RWPE2 (cell line): ENCODE measurements around the gene CHST12.

Source experiments
- ATAC-seq: fragments of 200-7000 bp; cut with Tn5 transposase; 3 replicates; pipeline ENCODE4 v1.9.1; 2021; ENCODE audit warnings: low read depth
- DNase-seq: peaks from one replicate; pipeline ENCODE4 v3.0.0-alpha.2; 2020; ENCODE audit warnings: low spot score
- H3K27ac ChIP-seq: fragments of 450-650 bp; 2 replicates; pipeline ENCODE4 v1.5.1; 2017; ENCODE audit warnings: mild to moderate bottlenecking; ENCODE audit not compliant: poor library complexity, severe bottlenecking
- H3K27me3 ChIP-seq: fragments of 250-450 bp; sonication (Bioruptor Pico); 2 replicates; pipeline ENCODE4 v1.5.1; 2021; ENCODE audit warnings: mild to moderate bottlenecking, moderate library complexity; ENCODE audit not compliant: insufficient read depth, poor library complexity, severe bottlenecking
- H3K36me3 ChIP-seq: fragments of 250-450 bp; sonication (Bioruptor Pico); 2 replicates; pipeline ENCODE4 v1.5.1; 2020; ENCODE audit warnings: low read depth, mild to moderate bottlenecking, moderate library complexity
- H3K4me1 ChIP-seq: fragments of 250-450 bp; sonication (Bioruptor Pico); 2 replicates; pipeline ENCODE4 v1.5.1; 2021; ENCODE audit warnings: mild to moderate bottlenecking, moderate library complexity; ENCODE audit not compliant: insufficient read depth, poor library complexity, severe bottlenecking
- H3K4me3 ChIP-seq: fragments of 250-450 bp; sonication (Bioruptor Pico); 2 replicates; pipeline ENCODE4 v1.5.1; 2021; ENCODE audit warnings: mild to moderate bottlenecking, moderate library complexity; ENCODE audit not compliant: severe bottlenecking
- H3K9me3 ChIP-seq: fragments of 250-450 bp; sonication (Bioruptor Pico); 2 replicates; pipeline ENCODE4 v1.5.1; 2021; ENCODE audit warnings: mild to moderate bottlenecking, moderate library complexity; ENCODE audit not compliant: severe bottlenecking
- CTCF ChIP-seq: fragments of 450-650 bp; IDR thresholded peaks from one replicate; pipeline ENCODE4 v1.5.1; 2017; ENCODE audit warnings: mild to moderate bottlenecking, moderate library complexity; ENCODE audit not compliant: poor library complexity, severe bottlenecking

CHST12 gene

GRCh38 chr7:2403014-2403717 lies at the start of gene CHST12:
CHST12 (plus strand) TSS chr7:2403611; CDS start chr7:2432640, 29,029 bp downstream.
- no peaks in the 10 kb centered on the region for H3K9me3 ChIP-seq
- H3K27ac ChIP-seq = no peak within 1 kb of the TSS
- no peak for TF ChIP-seq CTCF
- DNase-seq (peak; percentile 90), ATAC-seq (peak; percentile 34)
- H3K36me3 ChIP-seq = no peaks in the 10 kb centered on the region
- H3K4me3 ChIP-seq = peak within 1 kb of the TSS; percentile 92
- peaks cover 22% of the 10 kb centered on the region for H3K4me1 ChIP-seq
- no peaks in the 10 kb centered on the region for H3K27me3 ChIP-seq

GRCh38 chr7:2353936-2354185 lies 49.5 kb upstream of the CHST12 start:
- Histone ChIP-seq H3K36me3 (peaks cover 30% of the 10 kb centered on the region), H3K27me3 (no peaks in the 10 kb centered on the region), H3K27ac (peak overlapping the region; percentile 87), H3K4me3 (peak overlapping the region; percentile 96), H3K9me3 (no peaks in the 10 kb centered on the region), H3K4me1 (peaks cover 14% of the 10 kb centered on the region)
- TF ChIP-seq CTCF = no peak
- ATAC-seq = peak; percentile 76
- peak; percentile 87 for DNase-seq

- Histone ChIP-seq H3K27ac (peak within 1 kb of the TSS; percentile 87), H3K27me3 (no peaks in the 10 kb centered on the region), H3K9me3 (no peaks in the 10 kb centered on the region), H3K36me3 (peaks cover 35% of the 10 kb centered on the region), H3K4me1 (peaks cover 14% of the 10 kb centered on the region), H3K4me3 (peak within 1 kb of the TSS; percentile 96)
- TF ChIP-seq CTCF = no peak
- DNase-seq (peak; percentile 86), ATAC-seq (peak; percentile 84)
Observed at GRCh38 chr7:2354186-2354938, 49.0 kb upstream of the CHST12 start, which contains the start of gene EIF3B. EIF3B (plus strand) TSS chr7:2354827; CDS start chr7:2354922, 95 bp downstream.

DNA sequence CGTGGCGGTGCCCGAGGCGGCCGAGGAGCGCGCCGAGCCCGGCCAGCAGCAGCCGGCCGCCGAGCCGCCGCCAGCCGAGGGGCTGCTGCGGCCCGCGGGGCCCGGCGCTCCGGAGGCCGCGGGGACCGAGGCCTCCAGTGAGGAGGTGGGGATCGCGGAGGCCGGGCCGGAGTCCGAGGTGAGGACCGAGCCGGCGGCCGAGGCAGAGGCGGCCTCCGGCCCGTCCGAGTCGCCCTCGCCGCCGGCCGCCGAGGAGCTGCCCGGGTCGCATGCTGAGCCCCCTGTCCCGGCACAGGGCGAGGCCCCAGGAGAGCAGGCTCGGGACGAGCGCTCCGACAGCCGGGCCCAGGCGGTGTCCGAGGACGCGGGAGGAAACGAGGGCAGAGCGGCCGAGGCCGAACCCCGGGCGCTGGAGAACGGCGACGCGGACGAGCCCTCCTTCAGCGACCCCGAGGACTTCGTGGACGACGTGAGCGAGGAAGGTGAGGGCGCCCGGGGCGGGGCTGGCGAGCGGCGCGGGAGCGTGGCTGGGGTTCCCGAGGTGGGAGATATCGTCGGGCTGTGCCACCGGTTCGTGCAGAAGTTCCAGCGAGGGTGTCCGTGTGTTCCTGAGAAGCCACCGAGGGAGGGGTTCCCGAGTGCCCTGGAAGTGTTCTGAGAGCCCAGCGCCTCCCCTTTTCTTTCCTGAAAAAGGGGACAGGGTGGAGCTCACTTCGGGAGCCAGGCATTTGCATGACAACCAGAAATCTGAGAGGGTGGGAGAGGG lies 48.3 kb upstream of the CHST12 start:
- ATAC-seq (peak; percentile 2; the same call in 1 of the 3 replicates), DNase-seq (no peak)
- Histone ChIP-seq H3K4me1 (peaks cover 14% of the 10 kb centered on the region), H3K27ac (peak overlapping the region; percentile 87), H3K27me3 (no peaks in the 10 kb centered on the region), H3K4me3 (peak overlapping the region; percentile 96), H3K36me3 (peaks cover 42% of the 10 kb centered on the region), H3K9me3 (no peaks in the 10 kb centered on the region)
- TF ChIP-seq CTCF = no peak
